GM13977 (cell line): ENCODE data around the gene GPRC5B.
A peak's percentile ranks its signal among the peaks of the same experiment; 100 is the strongest.

Experiments used
- DNase-seq: peaks from one replicate; pipeline ENCODE4 v3.0.0; 2012; ENCODE audit warnings: low spot score
- CTCF ChIP-seq: IDR thresholded peaks from 2 replicates; pipeline ENCODE4 v1.5.1; 2012; ENCODE audit warnings: mild to moderate bottlenecking, control low read depth; ENCODE audit not compliant: insufficient read depth; ENCODE audit errors: extremely low read depth, missing control alignments
- in situ Hi-C: fragments of 300-500 bp; cut with MboI; formaldehyde crosslinking; loops from one replicate; pipeline ENCODE4 v1.12.0; 2022; ENCODE audit warnings: low sequenced_read_pairs, low pct_unique_long_range_greater_than_20kb, mixed read lengths, inconsistent platforms; ENCODE audit not compliant: unreplicated experiment

GPRC5B gene

GRCh38 chr16:19888834-19889233 lies 4.2 kb upstream of the GPRC5B start:
- no peak for DNase-seq
- TF ChIP-seq CTCF: no peak
- in situ Hi-C loops: loop anchor here (10.0 kb wide), 1 partner anchor 284 kb away; no protein-coding TSS in a partner anchor

GRCh38 chr16:19886073-19886941 lies 1.7 kb upstream of the GPRC5B start:
- in situ Hi-C loops: loop anchor here (10.0 kb wide), 1 partner anchor 282 kb away; no protein-coding TSS in a partner anchor
- peak; percentile 77 for DNase-seq
- peak; percentile 98 for TF ChIP-seq CTCF

- no peak for DNase-seq
- no peak for TF ChIP-seq CTCF
- in situ Hi-C loops: loop anchor here (10.0 kb wide), 1 partner anchor 281 kb away; no protein-coding TSS in a partner anchor
Measured at GRCh38 chr16:19885451-19886072, 914 bp upstream of the GPRC5B start.

GRCh38 chr16:19883966-19884485 lies 622 bp downstream of the GPRC5B start:
- no peak for DNase-seq
- TF ChIP-seq CTCF: no peak
- in situ Hi-C loops: loop anchor here (10.0 kb wide), 1 partner anchor 279 kb away; no protein-coding TSS in a partner anchor

GRCh38 chr16:19883296-19883965 lies 1.2 kb downstream of the GPRC5B start:
- no peak for TF ChIP-seq CTCF
- DNase-seq: no peak

GRCh38 chr16:19882646-19883045 lies 2.0 kb downstream of the GPRC5B start:
- in situ Hi-C loops: loop anchor here (10.0 kb wide), 1 partner anchor 278 kb away; no protein-coding TSS in a partner anchor
- DNase-seq: no peak

More at GRCh38 chr16:19883296-19883965, 1.2 kb downstream of the GPRC5B start:
- in situ Hi-C loops: loop anchor here (10.0 kb wide), 1 partner anchor 279 kb away; no protein-coding TSS in a partner anchor

More at GRCh38 chr16:19882646-19883045, 2.0 kb downstream of the GPRC5B start:
- no peak for TF ChIP-seq CTCF
